GM10248 (cell line): Measurements from ENCODE around the gene C1QTNF2.

Experiments used
- CTCF ChIA-PET: fragments of 300-600 bp; sonication (Branson Sonifier 250); formaldehyde crosslinking; extraction: SDS; loops from one replicate; lab custom pipeline; 2021; ENCODE audit warnings: antibody characterized with exemption; lab: Yijun Ruan, JAX
- POLR2A ChIA-PET: fragments of 350-650 bp; sonication (Branson Sonifier 250); formaldehyde crosslinking; extraction: SDS; loops from one replicate; lab custom pipeline; 2020; ENCODE audit warnings: antibody characterized with exemption; lab: Yijun Ruan, JAX
- DNase-seq: peaks from one replicate; pipeline ENCODE4 v3.0.0; 2012; ENCODE audit errors: extremely low spot score
- TF ChIP-seq, protein P1 (sequence below): IDR thresholded peaks from 2 replicates; pipeline ENCODE4 v1.5.1; 2012; ENCODE audit warnings: mild to moderate bottlenecking, low read depth; ENCODE audit errors: extremely low read depth, missing control alignments, control extremely low read depth

Gene C1QTNF2

DNA sequence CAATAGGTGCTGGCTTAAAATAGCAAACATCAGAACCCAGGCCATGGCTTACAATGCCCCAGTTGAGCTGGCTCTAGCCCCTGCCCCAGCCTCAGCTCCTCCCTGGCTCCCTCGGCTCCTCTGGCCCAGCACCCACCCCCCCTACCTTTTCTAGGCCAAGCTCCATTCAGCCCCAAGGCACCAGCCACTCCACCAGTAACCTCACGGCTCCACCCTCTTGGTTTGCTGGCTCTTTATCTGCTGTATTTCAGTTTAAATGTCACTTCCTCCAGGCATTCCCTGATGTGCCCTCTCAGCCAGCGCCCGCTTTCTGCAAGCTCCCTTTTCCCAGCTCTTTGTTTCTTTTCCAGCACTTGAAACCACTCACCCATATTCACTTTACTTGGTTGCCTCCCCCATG lies 10.6 kb downstream of the C1QTNF2 start:
- POLR2A ChIA-PET = no interaction called here
- DNase-seq = no peak
- CTCF ChIA-PET = interaction anchor here (0.9 to 1.1 kb wide), 2 partner anchors 18 to 32 kb away, joined by 3 read pairs; no protein-coding TSS in a partner anchor
- TF ChIP-seq, protein P1, sequence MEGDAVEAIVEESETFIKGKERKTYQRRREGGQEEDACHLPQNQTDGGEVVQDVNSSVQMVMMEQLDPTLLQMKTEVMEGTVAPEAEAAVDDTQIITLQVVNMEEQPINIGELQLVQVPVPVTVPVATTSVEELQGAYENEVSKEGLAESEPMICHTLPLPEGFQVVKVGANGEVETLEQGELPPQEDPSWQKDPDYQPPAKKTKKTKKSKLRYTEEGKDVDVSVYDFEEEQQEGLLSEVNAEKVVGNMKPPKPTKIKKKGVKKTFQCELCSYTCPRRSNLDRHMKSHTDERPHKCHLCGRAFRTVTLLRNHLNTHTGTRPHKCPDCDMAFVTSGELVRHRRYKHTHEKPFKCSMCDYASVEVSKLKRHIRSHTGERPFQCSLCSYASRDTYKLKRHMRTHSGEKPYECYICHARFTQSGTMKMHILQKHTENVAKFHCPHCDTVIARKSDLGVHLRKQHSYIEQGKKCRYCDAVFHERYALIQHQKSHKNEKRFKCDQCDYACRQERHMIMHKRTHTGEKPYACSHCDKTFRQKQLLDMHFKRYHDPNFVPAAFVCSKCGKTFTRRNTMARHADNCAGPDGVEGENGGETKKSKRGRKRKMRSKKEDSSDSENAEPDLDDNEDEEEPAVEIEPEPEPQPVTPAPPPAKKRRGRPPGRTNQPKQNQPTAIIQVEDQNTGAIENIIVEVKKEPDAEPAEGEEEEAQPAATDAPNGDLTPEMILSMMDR = no peak

DNA sequence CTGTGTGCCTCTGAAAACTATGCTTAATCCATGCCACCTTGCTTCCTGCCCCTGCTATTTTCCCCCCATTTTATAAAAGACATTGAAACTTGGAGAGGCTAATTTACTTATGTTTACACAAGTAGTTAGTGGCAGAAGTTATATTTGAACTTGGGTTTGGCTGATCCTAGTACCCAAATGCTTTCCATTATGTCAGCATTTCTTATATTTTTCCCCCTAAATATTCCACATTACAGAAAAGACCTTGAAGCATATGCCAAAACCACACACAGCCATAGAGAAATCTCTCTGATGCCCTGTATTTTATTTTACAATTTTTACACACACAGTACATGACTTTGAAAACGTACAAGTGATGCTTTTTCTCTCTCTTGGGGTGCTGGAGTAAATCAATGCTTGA lies 11.2 kb downstream of the C1QTNF2 start:
- TF ChIP-seq, protein P1 = no peak
- ChIA-PET CTCF (interaction anchor here (0.9 to 2.8 kb wide), 2 partner anchors 11 to 17 kb away, joined by 3 to 7 read pairs; no protein-coding TSS in a partner anchor), POLR2A (no interaction called here)
- DNase-seq = no peak

DNA sequence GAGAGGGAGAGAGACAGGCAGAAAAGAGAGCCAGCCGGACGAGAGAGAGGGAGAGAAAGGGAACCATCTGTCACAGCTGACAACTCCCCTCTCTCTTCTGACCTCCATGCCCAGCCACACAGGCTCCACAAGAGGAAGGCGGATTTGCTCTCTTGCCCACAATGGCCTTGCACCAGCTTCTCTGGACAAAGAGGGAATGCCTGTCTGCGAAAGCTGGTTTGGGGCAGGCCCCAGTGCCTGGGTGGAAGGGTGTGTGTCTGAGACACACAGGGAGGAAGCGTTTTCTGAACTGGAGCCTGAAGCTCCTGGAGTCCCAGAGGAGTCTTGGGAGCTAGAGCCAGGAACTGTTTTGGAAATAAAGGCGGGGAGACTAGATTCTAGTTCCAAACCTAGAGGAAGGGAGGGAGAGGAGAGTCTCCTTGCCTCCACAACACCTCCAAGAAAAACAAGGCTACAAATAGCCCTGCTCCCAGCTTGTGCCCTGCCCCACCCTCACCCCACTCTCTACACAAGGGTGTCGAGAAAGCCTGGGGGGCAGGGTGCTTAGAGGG lies 12.5 kb downstream of the C1QTNF2 start:
- ChIA-PET CTCF (interaction anchor here (1.4 to 2.8 kb wide), 2 partner anchors 9 to 12 kb away, joined by 6 to 7 read pairs; no protein-coding TSS in a partner anchor), POLR2A (no interaction called here)
- DNase-seq = no peak
- TF ChIP-seq, protein P1 = no peak

DNA sequence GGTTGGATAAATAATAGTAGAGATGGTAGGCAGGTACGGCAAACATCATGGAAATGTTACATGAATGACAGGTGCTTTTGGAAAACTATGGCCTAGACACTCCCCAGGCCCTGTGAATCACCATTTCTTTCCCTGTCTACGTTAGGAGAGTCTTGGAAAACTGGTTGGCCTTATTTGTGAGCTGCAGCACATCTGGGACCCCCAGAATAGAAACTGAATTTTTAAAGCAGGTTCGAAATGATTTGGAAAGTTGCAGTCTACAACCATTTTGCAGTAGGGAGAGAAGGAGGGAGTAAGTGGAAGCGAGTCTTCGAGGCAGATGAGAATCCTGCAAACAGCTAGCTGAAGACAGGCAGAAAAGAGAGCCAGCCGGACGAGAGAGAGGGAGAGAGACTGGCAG lies 13.0 kb downstream of the C1QTNF2 start:
- ChIA-PET CTCF (interaction anchor here (1.4 to 2.8 kb wide), 2 partner anchors 9 to 12 kb away, joined by 6 to 7 read pairs; no protein-coding TSS in a partner anchor), POLR2A (no interaction called here)
- no peak for DNase-seq
- TF ChIP-seq, protein P1 = no peak

DNA sequence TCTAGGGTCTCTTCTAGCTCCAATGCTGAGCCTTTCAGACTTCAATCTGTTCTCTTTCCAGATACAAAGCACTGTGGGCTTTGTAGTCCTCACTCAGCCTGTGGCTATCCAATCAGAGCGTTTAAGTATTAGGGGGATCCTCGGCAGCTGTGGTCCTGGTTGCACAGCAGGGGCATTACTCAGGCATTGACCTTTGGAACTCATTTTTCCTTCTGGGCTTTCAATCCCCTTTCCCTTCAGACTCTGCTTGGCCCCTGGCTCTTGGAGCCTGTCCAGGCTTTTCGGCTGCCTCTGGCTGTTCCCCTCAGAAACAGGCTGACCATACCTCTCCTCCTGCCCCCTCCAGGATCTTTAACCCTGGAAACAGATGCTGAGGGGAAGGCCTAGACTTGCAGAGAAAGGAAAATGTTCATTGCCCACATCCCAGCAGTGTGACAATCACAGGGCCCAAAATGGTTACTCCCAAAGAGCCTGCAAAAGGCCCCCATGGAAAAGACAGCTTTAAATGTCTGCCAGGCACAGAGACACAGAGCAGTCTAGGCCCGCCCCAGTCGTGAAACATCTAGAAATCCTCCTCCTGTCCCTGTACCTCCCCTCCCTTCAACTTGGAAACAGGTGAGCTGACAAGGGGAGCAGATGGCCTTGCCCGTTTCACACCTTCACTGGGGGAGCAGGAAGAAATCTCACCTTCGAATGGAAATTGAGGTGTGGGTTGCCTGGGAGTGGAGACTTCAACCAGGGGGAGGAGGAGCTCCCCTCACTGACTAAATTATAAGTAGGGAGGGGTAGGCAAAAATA lies 13.7 kb downstream of the C1QTNF2 start:
- POLR2A ChIA-PET = no interaction called here
- CTCF ChIA-PET = interaction anchor here (1.4 to 2.8 kb wide), 2 partner anchors 8 to 11 kb away, joined by 6 to 7 read pairs; no protein-coding TSS in a partner anchor
- TF ChIP-seq, protein P1 = no peak
- DNase-seq = no peak

DNA sequence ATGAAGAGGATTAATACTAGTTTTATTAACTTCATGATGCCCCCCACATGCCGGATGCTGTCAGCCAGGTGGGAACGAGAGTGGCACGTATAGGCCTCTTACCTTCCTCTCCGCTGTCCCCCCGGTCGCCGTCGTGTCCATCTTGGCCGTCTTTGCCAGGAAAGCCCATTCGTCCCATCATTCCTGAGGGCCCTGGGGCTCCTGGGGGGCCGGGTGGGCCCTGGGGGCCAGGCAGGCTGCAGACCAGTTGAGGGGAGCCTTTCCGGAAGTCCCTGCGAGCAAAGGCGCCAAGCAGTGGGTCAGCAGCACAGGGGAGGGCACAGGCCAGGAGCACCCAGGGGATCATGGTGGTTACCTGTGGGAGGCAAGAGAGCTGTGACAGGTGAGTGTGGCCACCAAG lies 15.8 kb downstream of the C1QTNF2 start:
- TF ChIP-seq, protein P1 = no peak
- ChIA-PET POLR2A (no interaction called here), CTCF (interaction anchor here (1.0 kb wide), 1 partner anchor 9 kb away, joined by 7 read pairs; no protein-coding TSS in a partner anchor)
- DNase-seq = no peak
